H1 (cell line): Measurements from ENCODE around the gene BSX. TPM values are rescaled to one million over a fixed set of nuclear protein-coding genes. Genes with fewer than 3 reads are reported as not detected.
A peak's percentile ranks its signal among the peaks of the same experiment; 100 is the strongest.

Experiments
- JUN ChIP-seq: IDR thresholded peaks from 2 replicates; pipeline ENCODE4 v1.6.1; 2011; ENCODE audit warnings: low read depth, mild to moderate bottlenecking, improper control_type of control experiment, low read length
- POU5F1 ChIP-seq: IDR thresholded peaks from 2 replicates; pipeline ENCODE4 v1.6.1; 2011; ENCODE audit warnings: low read depth, mild to moderate bottlenecking, low read length, moderate library complexity
- RNF2 ChIP-seq: fragments of 200-900, 300-1000 bp; sonication (generic); IDR thresholded peaks from 2 replicates; pipeline ENCODE4 v1.7.1; 2016; ENCODE audit warnings: borderline replicate concordance, low read depth, mild to moderate bottlenecking, antibody characterized with exemption, low read length; ENCODE audit not compliant: poor library complexity, severe bottlenecking; ENCODE audit errors: missing control alignments
- TBP ChIP-seq: IDR thresholded peaks from 2 replicates; pipeline ENCODE4 v1.6.1; 2011; ENCODE audit warnings: low read depth, low read length, improper control_type of control experiment
- TCF12 ChIP-seq: IDR thresholded peaks from 2 replicates; pipeline ENCODE4 v1.6.1; 2011; ENCODE audit warnings: low read depth, mild to moderate bottlenecking, low read length
- YY1 ChIP-seq: IDR thresholded peaks from 2 replicates; pipeline ENCODE4 v1.6.1; 2011; ENCODE audit warnings: low read depth, mild to moderate bottlenecking, low read length
- polyA plus RNA-seq, 7 experiments: library from polyadenylated mRNA; depleted of rRNA in 3 of 7; stranded (reverse) in 5 of 7; unstranded in 2 of 7; fragments of >200 nt in 5 of 7; fragments of 200-250 nt in 2 of 7; gene quantifications; 1 replicate in 5 of 7; 2 replicates in 1 of 7; 4 replicates in 1 of 7; pipeline versions ENCODE4 v1.2.1 to v1.2.3, GENCODE V29; 2011 to 2013; ENCODE audit warnings: missing spikeins in 2 of 7, mixed read lengths in 2 of 7
- total RNA-seq: library from RNA; stranded (reverse); fragmentation: NEBNext Ultra II Directional; extraction: Animal tissue kit (Norgen Biotek cat#: 25700); gene quantifications from 2 replicates; pipeline ENCODE4 v1.2.1, GENCODE V29; 2021
- TF ChIP-seq, protein P1 (sequence below): IDR thresholded peaks from 2 replicates; pipeline ENCODE4 v1.6.1; 2012; ENCODE audit warnings: low read length, inconsistent platforms
- TF ChIP-seq, protein P2 (sequence below): IDR thresholded peaks from 2 replicates; pipeline ENCODE4 v1.6.1; 2011; ENCODE audit warnings: low read length, improper control_type of control experiment
- TF ChIP-seq, protein P3 (sequence below): IDR thresholded peaks from 2 replicates; pipeline ENCODE4 v1.6.1; 2012; ENCODE audit warnings: inconsistent platforms

Gene BSX
- total and polyA plus RNA-seq, 2 of the 8 experiments (the other 6 are each of a cell fraction or from before 2014, with no cell fraction given) = not detected

DNA sequence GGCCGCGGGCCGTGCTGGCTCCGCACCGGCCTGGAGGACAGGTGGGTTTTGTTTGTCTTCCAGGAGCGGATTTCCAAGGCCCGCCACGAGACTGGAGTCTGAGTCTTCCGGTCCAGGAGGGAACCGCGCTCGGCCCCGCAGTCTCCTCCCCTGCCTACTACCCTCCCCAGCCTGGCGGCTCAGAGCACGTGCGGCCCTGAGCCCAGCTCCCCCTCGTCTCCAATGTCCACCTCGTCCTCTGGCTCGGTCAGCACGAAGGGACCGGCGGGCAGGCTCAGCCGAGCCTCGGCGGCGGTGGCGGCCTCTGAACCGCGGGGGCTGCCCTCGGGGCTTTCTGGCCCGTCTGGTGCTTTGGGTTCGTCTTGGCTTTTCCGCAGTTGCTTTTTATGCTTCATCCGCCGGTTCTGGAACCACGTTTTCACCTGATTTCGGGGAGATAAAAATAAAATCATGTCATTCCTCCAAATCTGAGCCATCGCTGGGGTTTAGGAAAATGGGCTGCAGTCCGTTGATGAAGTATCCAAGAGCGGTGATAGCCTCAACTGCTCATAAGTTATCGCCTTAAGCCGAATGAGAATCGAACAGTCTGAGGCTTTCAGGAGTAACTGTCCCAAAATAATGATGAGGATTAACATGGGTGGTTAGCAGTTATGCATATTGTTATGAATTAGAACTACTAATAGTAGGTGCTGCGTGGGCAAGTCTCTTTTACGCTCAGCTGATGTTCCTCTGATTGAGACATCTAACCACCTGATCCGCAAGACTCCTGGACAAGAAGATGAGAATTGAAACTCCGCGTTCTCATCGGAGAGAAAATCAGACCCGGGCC lies 4.0 kb downstream of the BSX start (continued):
- TF ChIP-seq YY1 (0 out of 2 replicates have a peak, but pooled peaks have one; percentile 39), JUN (no peak), RNF2 (peak; percentile 92), TBP (peak; percentile 15; the same call in 1 of the 2 replicates), POU5F1 (no peak), TCF12 (no peak)
- TF ChIP-seq, protein P1, sequence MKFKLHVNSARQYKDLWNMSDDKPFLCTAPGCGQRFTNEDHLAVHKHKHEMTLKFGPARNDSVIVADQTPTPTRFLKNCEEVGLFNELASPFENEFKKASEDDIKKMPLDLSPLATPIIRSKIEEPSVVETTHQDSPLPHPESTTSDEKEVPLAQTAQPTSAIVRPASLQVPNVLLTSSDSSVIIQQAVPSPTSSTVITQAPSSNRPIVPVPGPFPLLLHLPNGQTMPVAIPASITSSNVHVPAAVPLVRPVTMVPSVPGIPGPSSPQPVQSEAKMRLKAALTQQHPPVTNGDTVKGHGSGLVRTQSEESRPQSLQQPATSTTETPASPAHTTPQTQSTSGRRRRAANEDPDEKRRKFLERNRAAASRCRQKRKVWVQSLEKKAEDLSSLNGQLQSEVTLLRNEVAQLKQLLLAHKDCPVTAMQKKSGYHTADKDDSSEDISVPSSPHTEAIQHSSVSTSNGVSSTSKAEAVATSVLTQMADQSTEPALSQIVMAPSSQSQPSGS = no peak
- TF ChIP-seq, protein P2, sequence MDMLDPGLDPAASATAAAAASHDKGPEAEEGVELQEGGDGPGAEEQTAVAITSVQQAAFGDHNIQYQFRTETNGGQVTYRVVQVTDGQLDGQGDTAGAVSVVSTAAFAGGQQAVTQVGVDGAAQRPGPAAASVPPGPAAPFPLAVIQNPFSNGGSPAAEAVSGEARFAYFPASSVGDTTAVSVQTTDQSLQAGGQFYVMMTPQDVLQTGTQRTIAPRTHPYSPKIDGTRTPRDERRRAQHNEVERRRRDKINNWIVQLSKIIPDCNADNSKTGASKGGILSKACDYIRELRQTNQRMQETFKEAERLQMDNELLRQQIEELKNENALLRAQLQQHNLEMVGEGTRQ = peak; percentile 25; the same call in 1 of the 2 replicates
- TF ChIP-seq, protein P3, sequence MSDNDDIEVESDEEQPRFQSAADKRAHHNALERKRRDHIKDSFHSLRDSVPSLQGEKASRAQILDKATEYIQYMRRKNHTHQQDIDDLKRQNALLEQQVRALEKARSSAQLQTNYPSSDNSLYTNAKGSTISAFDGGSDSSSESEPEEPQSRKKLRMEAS = peak; percentile 97
